SU-DHL-6 (cell line): ENCODE data around the gene MYZAP.

Experiments used
- EZH2phosphoT487 ChIP-seq: fragments of 200-600 bp; sonication (generic), shearing (Covaris generic); conservative IDR thresholded peaks from 2 replicates; pipeline ENCODE4 v1.6.1; 2018; ENCODE audit warnings: mild to moderate bottlenecking, antibody characterized with exemption, low read length, moderate library complexity, mixed read lengths
- TF ChIP-seq, protein P1 (sequence below): fragments of 200-600 bp; sonication (generic); IDR thresholded peaks from one replicate; pipeline ENCODE4 v1.5.1; 2017; ENCODE audit warnings: antibody characterized with exemption, mild to moderate bottlenecking, low read length, moderate library complexity; ENCODE audit not compliant: insufficient read depth, poor library complexity, severe bottlenecking

DNA sequence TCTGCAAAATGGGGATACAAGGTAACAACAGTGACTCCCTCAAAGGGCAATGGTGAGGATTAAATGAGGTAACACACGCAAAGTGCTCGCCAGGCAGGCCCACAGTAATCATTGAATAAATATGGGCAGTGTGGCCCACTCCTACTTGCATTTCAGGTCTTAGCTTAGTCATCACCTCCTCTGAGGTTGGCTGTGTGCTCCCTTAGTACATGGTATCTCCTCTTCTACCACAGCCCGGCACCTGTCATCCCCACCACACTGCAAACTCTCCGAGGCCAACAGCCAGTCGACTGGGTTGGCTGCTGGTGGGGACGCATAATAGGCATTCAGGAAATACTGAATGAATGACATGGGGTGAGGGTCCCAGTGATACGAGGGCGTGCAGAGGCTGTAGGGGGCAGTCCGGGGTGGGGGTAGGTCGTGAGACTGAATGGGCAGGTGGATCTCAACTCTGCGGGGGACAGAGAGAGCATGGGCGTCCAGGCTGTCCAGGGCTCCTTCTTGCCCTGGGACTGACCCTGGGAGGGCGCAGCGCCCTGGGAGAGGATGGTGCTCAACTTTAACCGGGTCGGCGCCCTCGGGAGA lies 375 bp upstream of the MYZAP start:
- TF ChIP-seq, protein P1, sequence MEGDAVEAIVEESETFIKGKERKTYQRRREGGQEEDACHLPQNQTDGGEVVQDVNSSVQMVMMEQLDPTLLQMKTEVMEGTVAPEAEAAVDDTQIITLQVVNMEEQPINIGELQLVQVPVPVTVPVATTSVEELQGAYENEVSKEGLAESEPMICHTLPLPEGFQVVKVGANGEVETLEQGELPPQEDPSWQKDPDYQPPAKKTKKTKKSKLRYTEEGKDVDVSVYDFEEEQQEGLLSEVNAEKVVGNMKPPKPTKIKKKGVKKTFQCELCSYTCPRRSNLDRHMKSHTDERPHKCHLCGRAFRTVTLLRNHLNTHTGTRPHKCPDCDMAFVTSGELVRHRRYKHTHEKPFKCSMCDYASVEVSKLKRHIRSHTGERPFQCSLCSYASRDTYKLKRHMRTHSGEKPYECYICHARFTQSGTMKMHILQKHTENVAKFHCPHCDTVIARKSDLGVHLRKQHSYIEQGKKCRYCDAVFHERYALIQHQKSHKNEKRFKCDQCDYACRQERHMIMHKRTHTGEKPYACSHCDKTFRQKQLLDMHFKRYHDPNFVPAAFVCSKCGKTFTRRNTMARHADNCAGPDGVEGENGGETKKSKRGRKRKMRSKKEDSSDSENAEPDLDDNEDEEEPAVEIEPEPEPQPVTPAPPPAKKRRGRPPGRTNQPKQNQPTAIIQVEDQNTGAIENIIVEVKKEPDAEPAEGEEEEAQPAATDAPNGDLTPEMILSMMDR: no peak
- no peak for TF ChIP-seq EZH2phosphoT487
